NT2/D1 (cell line): ENCODE data around the gene NOB1.
"Not testable (repeated sequence)": the region's sequence is repeated elsewhere in the genome, so short reads cannot be mapped to it uniquely, and the experiment has no call there.

ENCODE experiments used
- DNase-seq: peaks from one replicate; pipeline ENCODE4 v3.0.0-alpha.2; 2011; ENCODE audit warnings: low read depth, low spot score
- H3K27me3 ChIP-seq: 2 replicates; pipeline ENCODE4 v1.6.0; 2011; ENCODE audit warnings: mild to moderate bottlenecking; ENCODE audit not compliant: insufficient read length, insufficient read depth
- H3K36me3 ChIP-seq: 2 replicates; pipeline ENCODE4 v1.6.1; 2011; ENCODE audit warnings: mild to moderate bottlenecking, low read length, mixed read lengths; ENCODE audit not compliant: insufficient read depth, insufficient read length
- H3K4me1 ChIP-seq: 2 replicates; pipeline ENCODE4 v1.5.1; 2011; ENCODE audit not compliant: insufficient read depth, insufficient read length
- H3K4me3 ChIP-seq: 2 replicates; pipeline ENCODE4 v1.5.1; 2011; ENCODE audit warnings: low read depth; ENCODE audit not compliant: insufficient read length
- H3K9ac ChIP-seq: 2 replicates; pipeline ENCODE4 v1.6.0; 2011; ENCODE audit warnings: low read depth; ENCODE audit not compliant: insufficient read length
- H3K9me3 ChIP-seq: 2 replicates; pipeline ENCODE4 v1.5.1; 2011; ENCODE audit warnings: mild to moderate bottlenecking, low read length; ENCODE audit not compliant: insufficient read depth
- SUZ12 ChIP-seq: IDR thresholded peaks from 2 replicates; pipeline ENCODE4 v1.6.1; 2011; ENCODE audit not compliant: insufficient read length, insufficient read depth; ENCODE audit errors: extremely low read depth
- YY1 ChIP-seq: IDR thresholded peaks from 2 replicates; pipeline ENCODE4 v1.6.1; 2011; ENCODE audit not compliant: insufficient read length, insufficient read depth
- ZNF274 ChIP-seq: IDR thresholded peaks from 2 replicates; pipeline ENCODE4 v1.6.1; 2011; ENCODE audit warnings: mild to moderate bottlenecking, low read depth, low read length

NOB1 gene

GRCh38 chr16:69754469-69755310 is at the start of gene NOB1:
Gene NOB1 (minus strand): TSS chr16:69754926. CDS start chr16:69754910, 16 bp downstream.
- TF ChIP-seq SUZ12: no peak
- TF ChIP-seq ZNF274: no peak
- peak; percentile 85 for TF ChIP-seq YY1
- peak within 1 kb of the TSS; percentile 98 for H3K4me3 ChIP-seq

GRCh38 chr16:69804297-69804696 is 49.6 kb upstream of the NOB1 start:
- H3K9ac ChIP-seq: no peak overlapping the region
- TF ChIP-seq SUZ12 (no peak), YY1 (no peak), ZNF274 (no peak)

More at GRCh38 chr16:69754469-69755310, at the start of gene NOB1:
- no peaks in the 10 kb centered on the region for H3K4me1 ChIP-seq
- H3K27me3 ChIP-seq: no peaks in the 10 kb centered on the region
- peaks cover 41% of the 10 kb centered on the region for H3K36me3 ChIP-seq
- no peaks in the 10 kb centered on the region for H3K9me3 ChIP-seq
- DNase-seq: peak; percentile 98
- H3K9ac ChIP-seq: peak within 1 kb of the TSS; percentile 100

GRCh38 chr16:69799611-69800031 is 44.9 kb upstream of the NOB1 start:
- Histone ChIP-seq H3K4me3 (no peak overlapping the region), H3K27me3 (no peaks in the 10 kb centered on the region), H3K36me3 (peaks cover 19% of the 10 kb centered on the region), H3K9me3 (no peaks in the 10 kb centered on the region), H3K4me1 (no peaks in the 10 kb centered on the region), H3K9ac (no peak overlapping the region)
- DNase-seq: no peak
- TF ChIP-seq YY1 (no peak), SUZ12 (no peak), ZNF274 (no peak)

More at GRCh38 chr16:69804297-69804696, 49.6 kb upstream of the NOB1 start:
- no peak for DNase-seq
- no peaks in the 10 kb centered on the region for H3K27me3 ChIP-seq
- H3K4me3 ChIP-seq: no peak overlapping the region
- no peaks in the 10 kb centered on the region for H3K9me3 ChIP-seq
- peaks cover 14% of the 10 kb centered on the region for H3K36me3 ChIP-seq
- H3K4me1 ChIP-seq: no peaks in the 10 kb centered on the region

- no peak for DNase-seq
- TF ChIP-seq YY1: no peak
- TF ChIP-seq ZNF274: no peak
- TF ChIP-seq SUZ12: no peak
- Histone ChIP-seq H3K27me3 (no peaks in the 10 kb centered on the region), H3K9ac (no peak overlapping the region), H3K4me3 (no peak overlapping the region), H3K4me1 (no peaks in the 10 kb centered on the region), H3K9me3 (no peaks in the 10 kb centered on the region), H3K36me3 (peaks cover 20% of the 10 kb centered on the region)
These were observed 43.7 kb upstream of the NOB1 start for GRCh38 chr16:69798466-69798865.

GRCh38 chr16:69796285-69797118 is 41.8 kb upstream of the NOB1 start:
- H3K9ac ChIP-seq: no peak overlapping the region
- peaks cover 21% of the 10 kb centered on the region for H3K36me3 ChIP-seq
- DNase-seq: peak; percentile 59
- no peaks in the 10 kb centered on the region for H3K9me3 ChIP-seq
- H3K4me1 ChIP-seq: no peaks in the 10 kb centered on the region
- no peak overlapping the region for H3K4me3 ChIP-seq
- no peak for TF ChIP-seq ZNF274
- TF ChIP-seq SUZ12: no peak
- no peak for TF ChIP-seq YY1
- no peaks in the 10 kb centered on the region for H3K27me3 ChIP-seq

- TF ChIP-seq YY1 (no peak), ZNF274 (no peak), SUZ12 (no peak)
- Histone ChIP-seq H3K4me3 (no peak overlapping the region), H3K27me3 (no peaks in the 10 kb centered on the region), H3K4me1 (no peaks in the 10 kb centered on the region), H3K9ac (no peak overlapping the region), H3K36me3 (peaks cover 9% of the 10 kb centered on the region), H3K9me3 (no peaks in the 10 kb centered on the region)
- DNase-seq: no peak
These were observed 39.8 kb upstream of the NOB1 start for GRCh38 chr16:69794486-69794885.

- Histone ChIP-seq H3K36me3 (peaks cover 5% of the 10 kb centered on the region), H3K9ac (no peak overlapping the region), H3K4me1 (no peaks in the 10 kb centered on the region), H3K4me3 (no peak overlapping the region), H3K9me3 (no peaks in the 10 kb centered on the region), H3K27me3 (no peaks in the 10 kb centered on the region)
- no peak for TF ChIP-seq YY1
- no peak for TF ChIP-seq ZNF274
- no peak for TF ChIP-seq SUZ12
- DNase-seq: no peak
These were observed 38.8 kb upstream of the NOB1 start for GRCh38 chr16:69793526-69793925.

GRCh38 chr16:69791391-69791847 is 36.7 kb upstream of the NOB1 start:
- H3K4me3 ChIP-seq, H3K9me3 ChIP-seq, H3K4me1 ChIP-seq: not testable (repeated sequence)

More at GRCh38 chr16:69791391-69791847, 36.7 kb upstream of the NOB1 start:
- DNase-seq, H3K9ac ChIP-seq, H3K27me3 ChIP-seq: not testable (repeated sequence)
- H3K36me3 ChIP-seq: peaks cover 18% of the 10 kb centered on the region
